Left colon (tissue), 2 donors: Measurements from ENCODE around the gene ZNF592. TPM values are rescaled to one million over a fixed set of nuclear protein-coding genes. Genes with fewer than 3 reads are reported as not detected.

Source experiments
- ATAC-seq: fragments of 200-7000 bp; cut with Tn5 transposase; one replicate; pipeline ENCODE4 v1.9.1; 2020; ENCODE audit warnings: mild to moderate bottlenecking, moderate library complexity
- DNase-seq, 2 donors: peaks; one replicate each; pipeline ENCODE4 v3.0.0-alpha.2; 2020
- intact Hi-C, 2 donors: fragments of 100-400 bp; cut with DNase I in 1 of 2; cut with micrococcal nuclease in 1 of 2; formaldehyde crosslinking; loops; one replicate each; pipeline versions ENCODE4 v1.11.2 to v1.14.0; 2022; cut with DNase I, micrococcal nuclease
- total RNA-seq, 2 donors: library from RNA; stranded (reverse); fragmentation: NEBNext Ultra II Directional; extraction: Animal tissue kit (Norgen Biotek cat#: 25700); gene quantifications; one replicate each; pipeline ENCODE4 v1.2.1, GENCODE V29; 2021
- donor health status: DM: no; HTN: no; CAD: no.
- donor health status: DM: yes; HTN: yes; CAD: no.

ZNF592 gene
- total RNA-seq, 2 donors from 2014 or later: 24.3 to 29.7 TPM

DNA sequence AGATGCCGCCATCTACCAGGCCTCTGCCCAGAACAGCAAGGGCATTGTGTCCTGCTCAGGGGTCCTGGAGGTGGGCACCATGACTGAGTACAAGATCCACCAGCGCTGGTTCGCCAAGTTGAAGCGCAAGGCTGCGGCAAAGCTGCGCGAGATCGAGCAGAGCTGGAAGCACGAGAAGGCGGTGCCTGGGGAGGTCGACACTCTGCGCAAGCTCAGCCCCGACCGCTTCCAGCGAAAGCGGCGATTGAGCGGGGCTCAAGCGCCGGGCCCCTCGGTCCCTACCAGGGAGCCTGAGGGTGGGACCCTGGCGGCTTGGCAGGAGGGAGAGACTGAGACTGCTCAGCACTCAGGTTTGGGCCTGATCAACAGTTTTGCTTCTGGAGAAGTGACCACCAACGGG is 91.3 kb downstream of the ZNF592 start:
- DNase-seq: no peak
- intact Hi-C loops: loop anchor here in 1 of 2 donors (10.0 kb wide), 1 partner anchor 95 kb away; no protein-coding TSS in a partner anchor
- no peak for ATAC-seq

DNA sequence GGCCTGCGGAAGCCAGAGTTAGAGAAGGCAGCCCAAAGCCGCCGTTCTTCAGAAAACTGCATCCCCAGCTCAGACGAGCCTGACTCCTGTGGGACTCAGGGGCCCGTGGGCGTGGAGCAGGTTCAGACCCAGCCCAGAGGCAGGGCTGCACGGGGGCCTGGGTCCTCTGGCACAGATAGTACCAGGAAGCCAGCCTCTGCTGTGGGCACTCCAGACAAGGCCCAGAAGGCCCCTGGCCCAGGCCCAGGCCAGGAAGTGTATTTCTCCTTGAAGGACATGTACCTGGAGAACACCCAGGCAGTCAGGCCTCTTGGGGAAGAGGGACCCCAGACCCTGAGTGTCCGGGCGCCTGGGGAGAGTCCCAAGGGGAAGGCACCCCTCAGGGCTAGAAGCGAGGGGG is 91.9 kb downstream of the ZNF592 start:
- intact Hi-C loops: loop anchor here in 1 of 2 donors (10.0 kb wide), 1 partner anchor 95 kb away; no protein-coding TSS in a partner anchor
- ATAC-seq (peak; percentile 23), DNase-seq (no peak)

DNA sequence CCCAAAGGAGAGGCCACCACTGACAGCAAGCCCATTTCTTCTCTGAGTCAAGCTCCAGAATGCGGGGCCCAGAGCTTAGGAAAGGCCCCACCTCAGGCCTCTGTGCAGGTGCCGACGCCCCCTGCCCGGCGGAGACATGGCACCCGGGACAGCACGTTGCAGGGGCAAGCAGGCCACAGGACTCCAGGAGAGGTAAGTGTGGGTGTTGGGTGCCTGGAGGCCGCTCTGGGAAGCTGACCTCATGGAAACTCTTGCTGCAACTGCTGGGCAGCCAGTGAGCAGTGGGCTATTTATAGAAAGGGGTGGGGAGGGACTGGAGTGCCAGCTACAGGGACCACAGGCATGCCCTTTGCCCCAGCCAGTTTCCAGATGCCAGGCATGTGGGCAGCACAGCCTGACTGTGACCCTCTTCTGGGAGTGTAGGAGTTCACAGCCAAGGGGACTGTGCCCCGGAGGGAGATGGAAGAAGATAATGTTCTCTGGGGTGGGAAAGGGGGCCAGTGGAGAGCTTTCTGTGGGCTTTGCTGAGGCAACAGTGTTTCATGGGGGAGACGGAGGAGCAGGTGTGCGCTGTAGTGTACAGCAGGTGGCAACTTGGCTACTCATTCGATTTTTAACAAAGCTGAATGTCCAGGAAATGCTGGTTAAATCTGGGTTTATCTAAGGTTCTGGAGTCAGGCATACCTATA is 92.5 kb downstream of the ZNF592 start:
- ATAC-seq: peak; percentile 91
- intact Hi-C loops: loop anchor here in 1 of 2 donors (10.0 kb wide), 1 partner anchor 94 kb away; no protein-coding TSS in a partner anchor

DNA sequence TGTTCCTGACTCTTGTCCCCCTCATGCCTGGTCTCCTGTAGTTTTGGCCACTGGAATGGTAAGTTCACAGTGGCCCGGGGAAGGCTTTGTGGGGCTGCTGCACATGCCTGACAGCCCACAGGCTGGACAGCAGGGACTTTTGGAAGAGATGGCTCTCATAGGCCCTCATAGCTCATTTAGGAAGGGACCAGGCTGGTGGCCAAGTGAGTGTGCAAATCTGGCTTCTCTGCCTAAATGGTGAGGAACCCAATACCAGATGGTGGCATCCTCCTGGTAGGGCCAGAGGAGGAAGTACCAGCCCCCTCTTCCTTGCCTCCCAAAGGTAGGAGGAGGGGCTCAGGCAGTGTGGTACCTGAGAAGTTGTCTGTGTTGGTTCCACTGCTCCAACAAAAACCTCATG is 94.4 kb downstream of the ZNF592 start:
- ATAC-seq (no peak), DNase-seq (no peak)
- intact Hi-C loops: loop anchor here in 1 of 2 donors (10.0 kb wide), 1 partner anchor 92 kb away; no protein-coding TSS in a partner anchor

More for the DNA sequence above, 92.5 kb downstream of the ZNF592 start:
- DNase-seq: peak; percentile 55 to 81

DNA sequence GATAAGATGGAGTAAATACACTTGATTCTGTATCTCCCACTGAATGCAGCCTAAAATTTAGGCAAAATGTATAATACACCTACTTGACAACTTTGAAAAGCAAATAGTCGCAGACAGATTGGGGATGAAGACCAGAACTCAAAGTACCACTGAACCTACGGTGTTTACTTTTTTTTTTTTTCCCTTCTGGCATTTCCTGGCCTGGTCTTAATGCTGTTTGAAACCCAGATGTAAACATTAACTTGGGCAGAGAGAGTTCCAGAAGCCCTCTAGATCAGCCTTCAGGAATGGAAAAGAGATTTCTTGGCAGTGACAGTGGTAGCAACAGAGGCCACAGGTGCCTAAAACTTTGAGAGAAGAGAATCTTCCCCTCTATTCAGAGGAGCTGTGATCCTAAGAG is 96.6 kb downstream of the ZNF592 start:
- intact Hi-C loops: loop anchor here in 1 of 2 donors (10.0 kb wide), 1 partner anchor 90 kb away; no protein-coding TSS in a partner anchor
- ATAC-seq: peak; percentile 20
- no peak for DNase-seq

DNA sequence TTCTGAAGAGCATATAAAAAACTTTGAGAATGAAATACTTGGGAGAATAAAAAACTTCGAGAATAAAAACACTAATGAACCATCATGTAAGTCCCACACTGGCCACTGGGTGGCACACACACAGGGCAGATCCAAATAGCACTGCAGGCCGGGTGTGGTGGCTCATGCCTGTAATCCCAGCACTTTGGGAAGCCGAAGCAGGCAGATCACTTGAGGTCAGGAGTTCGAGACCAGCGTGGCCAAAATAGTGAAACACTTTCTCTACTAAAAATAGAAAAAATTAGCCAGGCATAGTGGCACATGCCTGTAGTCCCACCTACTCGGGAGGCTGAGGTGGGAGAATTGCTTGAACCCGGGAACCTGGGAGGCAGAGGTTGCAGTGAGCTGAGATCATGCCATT is 97.2 kb downstream of the ZNF592 start:
- intact Hi-C loops: loop anchor here in 1 of 2 donors (10.0 kb wide), 1 partner anchor 89 kb away; no protein-coding TSS in a partner anchor
- ATAC-seq (peak; percentile 73), DNase-seq (peak in 1 of 2 donors; percentile 80)

DNA sequence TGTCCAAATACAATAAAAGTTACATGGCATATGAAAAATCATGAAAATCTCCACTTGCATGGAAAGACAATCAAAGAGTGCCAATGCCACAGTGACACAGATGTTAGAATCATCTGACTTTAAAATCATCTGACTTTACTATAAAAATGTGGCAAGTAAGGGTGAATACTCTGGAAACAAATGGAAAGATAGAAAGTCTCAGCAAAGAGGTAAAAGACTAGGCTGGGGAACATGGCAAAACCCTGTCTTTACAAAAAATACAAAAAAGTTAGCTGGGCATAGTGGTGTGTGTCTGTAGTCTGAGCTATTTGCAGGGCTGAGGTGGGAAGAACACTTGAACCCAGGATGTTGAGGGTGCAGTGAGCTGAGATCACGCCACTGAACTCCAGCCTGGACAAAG is 97.9 kb downstream of the ZNF592 start:
- intact Hi-C loops: loop anchor here in 1 of 2 donors (10.0 kb wide), 1 partner anchor 89 kb away; no protein-coding TSS in a partner anchor
- ATAC-seq (no peak), DNase-seq (no peak)

DNA sequence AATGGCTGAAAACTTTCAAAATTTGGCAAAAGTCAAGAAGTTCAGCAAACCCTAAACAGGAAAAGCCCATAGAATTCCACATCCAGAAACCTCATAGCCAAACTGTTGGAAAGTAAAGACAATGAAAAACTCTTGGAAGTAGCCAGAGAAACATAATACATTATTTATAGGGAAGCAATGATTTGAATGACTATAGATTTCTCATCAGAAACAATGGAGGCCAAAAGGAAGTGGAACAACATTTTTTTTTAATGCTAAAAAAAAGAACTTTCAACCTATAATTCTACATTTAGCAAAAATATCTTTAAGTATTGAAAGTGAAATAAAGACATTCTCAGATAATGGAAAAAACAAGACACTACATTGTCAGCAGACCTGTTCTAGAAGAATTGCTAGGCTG is 99.0 kb downstream of the ZNF592 start:
- no peak for DNase-seq
- no peak for ATAC-seq
- intact Hi-C loops: loop anchor here in 1 of 2 donors (10.0 kb wide), 1 partner anchor 87 kb away; no protein-coding TSS in a partner anchor

DNA sequence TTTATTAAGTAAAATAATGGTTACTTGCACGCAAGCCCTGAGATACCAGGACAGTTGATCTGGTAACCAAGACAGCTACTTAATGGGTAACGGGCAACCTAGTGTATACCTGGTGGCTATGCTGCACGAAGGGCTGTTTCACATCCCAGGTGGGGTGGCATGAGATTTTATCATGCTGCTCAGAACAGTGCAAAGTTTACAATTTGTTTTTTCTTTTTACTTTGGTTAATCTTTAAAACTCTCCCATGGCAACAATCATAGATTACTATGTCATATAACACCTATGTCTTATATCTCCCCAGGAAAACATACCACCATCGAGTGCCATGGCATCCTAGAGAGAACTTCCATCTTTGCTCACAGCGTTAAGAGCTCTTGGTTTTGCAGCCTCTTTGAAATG is 103.8 kb downstream of the ZNF592 start:
- DNase-seq (no peak), ATAC-seq (peak; percentile 82)
- intact Hi-C loops: no loop called here

DNA sequence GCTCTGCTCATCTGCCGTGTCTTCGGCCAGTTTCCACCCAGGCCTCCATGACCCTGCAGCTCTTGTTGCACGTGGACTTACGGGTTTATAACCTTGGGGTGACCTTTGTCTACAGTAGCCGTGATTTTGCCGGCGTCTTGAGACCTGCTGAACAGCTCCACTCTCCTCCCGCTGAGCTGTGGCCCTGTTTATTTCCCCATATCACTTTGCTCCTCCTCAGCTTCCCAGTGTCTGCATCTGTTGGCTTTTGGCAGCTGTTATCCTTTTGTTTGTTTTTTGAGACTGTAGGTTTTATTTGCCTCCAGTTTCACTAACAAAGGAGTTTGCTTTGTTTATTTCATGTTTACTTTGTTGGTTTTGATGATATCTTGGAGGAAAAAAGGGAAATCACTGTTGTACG is 106.7 kb downstream of the ZNF592 start:
- ATAC-seq: peak; percentile 36
- no peak for DNase-seq
- intact Hi-C loops: no loop called here

DNA sequence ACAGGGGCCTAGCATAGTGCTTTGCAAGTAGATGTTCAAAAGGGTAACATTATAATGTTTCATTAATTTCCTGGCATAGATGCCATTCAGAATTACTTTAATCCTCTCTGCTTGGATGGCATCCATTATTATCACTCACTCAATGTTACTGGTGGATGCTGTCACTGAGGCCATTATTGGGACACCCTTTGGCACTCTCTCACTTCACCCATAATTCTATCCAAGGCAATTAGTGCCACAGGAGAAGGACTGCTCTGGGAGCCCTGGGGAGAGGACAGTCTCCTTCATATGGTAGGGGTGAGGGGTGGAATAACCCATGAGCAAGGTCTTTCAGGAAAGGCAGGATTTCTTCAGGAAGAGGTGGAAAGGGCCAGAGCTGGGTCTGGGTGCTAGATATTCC is 107.4 kb downstream of the ZNF592 start:
- intact Hi-C loops: no loop called here
- no peak for ATAC-seq
- no peak for DNase-seq

Other genes starting within 250 kb of the ZNF592 start
- gene ZSCAN2, start 147.6 kb upstream of the ZNF592 start, total RNA-seq: 1 to 10 TPM; 5.4 to 8.2 TPM
- 10 to 100 TPM; 17.0 to 20.5 TPM for gene WDR73, start 94.3 kb upstream of the ZNF592 start, total RNA-seq
- gene NMB, start 90.4 kb upstream of the ZNF592 start, total RNA-seq: 1 to 10 TPM; 1.8 to 2.8 TPM
- gene SEC11A, start 32.5 kb upstream of the ZNF592 start, total RNA-seq: 100 to 1,000 TPM; 128 to 130 TPM
- gene ALPK3, start 68.8 kb downstream of the ZNF592 start, total RNA-seq: 1 to 10 TPM; 1.0 to 1.1 TPM
- gene SLC28A1, start 136.1 kb downstream of the ZNF592 start, total RNA-seq: not detected
- 10 to 100 TPM; 93.7 to 99.8 TPM for gene PDE8A, start 233.3 kb downstream of the ZNF592 start, total RNA-seq